NCI-H226 (cell line): ENCODE measurements around the gene CHRND.
A peak's percentile ranks its signal among the peaks of the same experiment; 100 is the strongest.
"Not testable (repeated sequence)": the region's sequence is repeated elsewhere in the genome, so short reads cannot be mapped to it uniquely, and the experiment has no call there.

Experiments
- DNase-seq: peaks from one replicate; pipeline ENCODE4 v3.0.0-alpha.2; 2015

The CHRND gene

GRCh38 chr2:232528746-232529460 is 2.9 kb downstream of the CHRND start:
- DNase-seq, result peak; percentile 28

GRCh38 chr2:232529806-232530547 is 4.0 kb downstream of the CHRND start:
- DNase-seq, result no peak

DNA sequence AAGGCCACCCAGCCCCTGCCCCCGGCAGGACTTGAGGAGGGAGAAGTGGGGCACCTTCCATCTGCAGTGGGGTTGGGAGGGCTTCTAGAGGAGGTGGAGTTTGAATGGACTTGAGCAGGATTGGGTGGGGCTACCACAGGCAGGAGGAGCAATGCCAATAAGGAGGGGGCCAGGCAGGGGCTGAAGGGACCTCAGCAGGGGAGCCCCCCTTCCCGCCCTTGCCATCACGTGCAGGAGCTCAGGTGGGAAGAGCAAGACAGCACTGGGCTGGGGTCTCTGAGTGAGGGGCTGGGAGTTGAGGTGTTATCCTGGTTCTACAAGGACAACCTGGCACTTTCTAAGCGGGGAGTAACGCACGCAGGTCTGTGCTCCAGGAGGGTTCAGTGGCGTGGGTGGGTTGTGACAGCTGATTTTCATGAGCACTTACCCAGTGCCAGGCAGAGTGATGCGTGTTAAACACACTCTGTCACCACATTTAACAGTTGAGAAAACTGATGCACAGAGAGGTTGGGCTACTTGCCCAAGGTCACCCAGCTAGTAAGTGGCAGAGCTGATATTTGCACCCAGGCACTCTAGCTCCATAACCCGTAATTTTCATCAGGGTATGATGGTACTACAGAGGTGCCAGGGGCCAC is 4.8 kb downstream of the CHRND start:
- DNase-seq, result no peak

DNA sequence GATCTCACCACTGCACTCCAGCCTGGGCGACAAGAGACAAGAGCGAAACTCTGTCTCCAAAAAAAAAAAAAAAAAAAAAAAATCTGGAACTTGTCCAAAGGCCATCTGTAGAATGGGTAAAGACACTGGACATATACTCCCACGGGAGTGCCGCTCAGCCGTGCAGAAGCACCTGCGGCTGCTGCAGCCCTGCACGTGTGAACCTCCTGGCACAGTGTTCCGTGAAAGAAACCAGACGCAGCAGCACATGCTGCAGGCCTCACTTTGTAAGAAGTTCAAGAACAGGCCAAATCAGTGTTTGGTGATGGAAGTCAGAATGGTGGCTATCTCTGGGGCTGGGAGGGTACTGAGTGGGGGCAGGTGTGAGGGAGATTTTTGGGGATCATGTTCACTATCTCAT is 6.5 kb downstream of the CHRND start:
- no peak for DNase-seq

GRCh38 chr2:232532821-232533220 is 6.9 kb downstream of the CHRND start:
- DNase-seq, result not testable (repeated sequence)

GRCh38 chr2:232533944-232534710 is 8.2 kb downstream of the CHRND start:
- DNase-seq, result no peak

DNA sequence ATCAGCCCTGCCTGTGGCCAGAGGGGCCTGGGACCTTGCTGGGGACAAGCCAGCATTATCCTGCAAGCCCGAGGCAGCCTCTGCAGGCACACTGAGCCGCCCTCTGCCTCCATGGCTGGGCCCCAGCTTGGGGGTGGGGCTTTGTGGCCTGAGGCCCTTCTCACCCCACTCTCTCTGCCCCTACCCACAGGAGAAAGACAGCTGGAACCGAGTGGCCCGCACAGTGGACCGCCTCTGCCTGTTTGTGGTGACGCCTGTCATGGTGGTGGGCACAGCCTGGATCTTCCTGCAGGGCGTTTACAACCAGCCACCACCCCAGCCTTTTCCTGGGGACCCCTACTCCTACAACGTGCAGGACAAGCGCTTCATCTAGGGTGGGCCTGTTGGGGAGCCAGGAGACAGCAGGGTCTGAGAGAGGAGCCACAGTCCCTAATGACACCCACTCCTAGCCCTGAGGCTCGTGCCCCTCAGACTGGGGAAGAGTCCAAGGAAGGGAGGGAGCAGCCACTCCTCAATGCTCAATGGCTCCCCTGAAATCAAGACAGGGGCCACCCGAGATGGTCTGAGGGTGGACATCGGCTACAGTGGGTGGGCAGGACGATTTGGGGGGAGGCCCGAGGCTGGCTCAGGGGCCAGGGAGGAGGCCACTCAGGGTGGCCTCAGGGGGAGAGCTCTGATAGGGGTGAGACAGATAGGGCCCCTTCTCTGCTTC is 9.1 kb downstream of the CHRND start:
- DNase-seq, result no peak

GRCh38 chr2:232535761-232536530 is 10.0 kb downstream of the CHRND start:
- no peak for DNase-seq

- no peak for DNase-seq
These were observed 11.1 kb downstream of the CHRND start for GRCh38 chr2:232537079-232537478.

GRCh38 chr2:232537499-232537898 is 11.5 kb downstream of the CHRND start:
- no peak for DNase-seq

GRCh38 chr2:232538671-232539070 is 12.7 kb downstream of the CHRND start:
- DNase-seq, result no peak

- no peak for DNase-seq
These were observed 13.6 kb downstream of the CHRND start, which contains the start of gene CHRNG for GRCh38 chr2:232539298-232540231. Gene CHRNG (plus strand): TSS chr2:232539692. CDS start chr2:232539748, 56 bp downstream.

DNA sequence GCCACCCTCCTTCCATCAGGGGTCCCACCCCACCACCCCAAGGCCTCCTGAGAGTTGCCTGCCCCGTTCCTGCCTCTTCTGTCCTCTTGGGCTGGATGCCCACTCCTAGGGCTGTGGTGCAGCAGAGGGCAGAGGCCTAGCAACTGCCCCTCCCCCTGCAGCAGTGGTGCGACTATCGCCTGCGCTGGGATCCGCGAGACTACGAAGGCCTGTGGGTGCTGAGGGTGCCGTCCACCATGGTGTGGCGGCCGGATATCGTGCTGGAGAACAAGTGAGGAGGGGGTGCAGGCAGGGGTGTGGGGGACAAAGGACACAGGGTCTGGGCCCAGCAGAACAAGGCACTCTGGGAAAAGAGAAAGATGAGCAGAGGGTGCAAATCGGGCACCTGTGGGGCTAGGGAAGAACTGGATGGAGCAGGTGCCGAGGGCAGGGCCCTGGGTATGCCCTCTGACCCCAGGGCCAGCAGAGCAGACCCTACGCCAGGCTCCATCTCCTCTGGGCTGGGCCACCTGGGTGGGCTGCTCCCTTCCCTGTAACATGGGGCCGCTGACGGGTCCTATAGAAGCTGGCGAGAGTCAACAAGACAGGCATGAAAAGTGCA is 14.6 kb downstream of the CHRND start:
- no peak for DNase-seq

DNA sequence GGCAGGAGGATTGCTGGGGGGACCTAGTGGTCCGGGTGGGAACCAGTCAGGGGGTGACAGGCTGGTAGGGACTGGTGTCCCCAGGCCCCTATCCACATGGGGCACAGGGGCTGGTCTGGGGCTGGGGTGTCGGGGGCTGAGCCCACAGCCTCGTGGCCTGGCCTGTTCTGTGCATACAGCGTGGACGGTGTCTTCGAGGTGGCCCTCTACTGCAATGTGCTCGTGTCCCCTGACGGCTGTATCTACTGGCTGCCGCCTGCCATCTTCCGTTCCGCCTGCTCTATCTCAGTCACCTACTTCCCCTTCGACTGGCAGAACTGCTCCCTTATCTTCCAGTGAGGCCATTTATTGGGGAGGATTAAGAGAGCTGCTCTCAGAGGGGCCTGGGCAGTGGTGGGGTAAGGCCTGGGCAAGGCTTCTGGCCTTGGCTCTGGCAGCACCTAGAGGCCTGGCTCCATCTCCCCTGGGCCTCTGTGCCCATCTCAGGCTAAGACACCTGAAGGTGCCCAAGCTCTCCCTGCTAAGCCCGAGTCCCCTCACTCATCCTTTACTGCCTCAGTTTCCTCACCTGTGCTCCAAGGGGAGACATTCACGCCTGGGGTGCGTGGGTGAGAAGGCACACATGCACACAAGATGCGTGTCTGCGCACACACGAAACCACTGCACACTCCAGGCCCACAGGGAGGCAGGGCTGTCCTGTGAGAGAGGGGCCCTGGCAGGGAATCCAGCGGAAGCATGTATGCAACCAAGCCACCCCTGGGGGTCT is 15.4 kb downstream of the CHRND start:
- no peak for DNase-seq

DNA sequence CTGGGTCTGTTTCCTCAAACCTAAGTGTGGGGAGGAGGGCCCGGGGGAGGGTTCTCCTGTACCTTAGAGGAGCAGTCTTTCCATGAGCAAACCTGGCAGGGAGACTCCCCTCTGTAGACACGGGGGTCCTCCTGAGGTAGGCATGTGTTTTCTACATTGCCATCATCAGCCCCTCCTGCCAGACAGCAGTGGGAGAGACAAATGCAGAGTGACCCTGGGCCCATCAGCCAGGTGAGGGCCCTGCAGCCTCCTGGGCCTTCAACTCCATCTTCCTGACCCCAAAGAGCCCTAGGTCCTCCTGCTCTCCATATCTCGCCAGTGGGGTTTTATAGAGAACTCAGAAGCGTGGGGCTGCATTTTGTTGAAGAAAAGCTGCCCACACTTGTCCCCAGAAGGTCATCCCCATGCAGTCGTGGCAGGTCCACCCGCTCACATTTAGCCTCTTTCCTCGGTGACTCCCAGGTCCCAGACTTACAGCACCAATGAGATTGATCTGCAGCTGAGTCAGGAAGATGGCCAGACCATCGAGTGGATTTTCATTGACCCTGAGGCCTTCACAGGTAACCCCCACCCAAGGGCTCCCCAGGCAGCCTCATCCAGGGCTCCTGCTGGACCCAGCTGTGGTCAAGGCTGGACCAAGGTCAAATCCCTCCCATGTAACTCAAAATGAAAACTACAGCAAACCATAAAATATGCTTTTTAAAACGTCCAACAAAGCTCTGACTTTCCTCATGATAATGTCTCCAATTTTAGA is 16.2 kb downstream of the CHRND start:
- no peak for DNase-seq

GRCh38 chr2:232542715-232543467 is 16.9 kb downstream of the CHRND start:
- no peak for DNase-seq

GRCh38 chr2:232543491-232543890 is 17.5 kb downstream of the CHRND start:
- DNase-seq, result no peak
